ENCODE data around the gene ATR. TPM values are rescaled to one million over a fixed set of nuclear protein-coding genes. Genes with fewer than 3 reads are reported as not detected.

ATR gene
- total RNA-seq, 4 donors from 2014 or later, result 13.1 to 26.8 (median 20.4) TPM

GRCh38 chr3:142530296-142530695 is 48.2 kb downstream of the ATR start:
- no peaks in the 10 kb centered on the region for H3K27me3 ChIP-seq
- 91 to 94% methylated on average over 1 of the region's 1 CpG for WGBS, 2 donors (ENCODE audit: low coverage in 1 of 2)
- no peaks in the 10 kb centered on the region for H3K4me1 ChIP-seq
- no peak for ATAC-seq
- TF ChIP-seq POLR2AphosphoS5 (IDR thresholded peaks at IDR 0.05) (no peak), EP300 (IDR thresholded peaks at IDR 0.05) (no peak), POLR2A (IDR thresholded peaks at IDR 0.05) (no peak)
- TF ChIP-seq, protein P1, sequence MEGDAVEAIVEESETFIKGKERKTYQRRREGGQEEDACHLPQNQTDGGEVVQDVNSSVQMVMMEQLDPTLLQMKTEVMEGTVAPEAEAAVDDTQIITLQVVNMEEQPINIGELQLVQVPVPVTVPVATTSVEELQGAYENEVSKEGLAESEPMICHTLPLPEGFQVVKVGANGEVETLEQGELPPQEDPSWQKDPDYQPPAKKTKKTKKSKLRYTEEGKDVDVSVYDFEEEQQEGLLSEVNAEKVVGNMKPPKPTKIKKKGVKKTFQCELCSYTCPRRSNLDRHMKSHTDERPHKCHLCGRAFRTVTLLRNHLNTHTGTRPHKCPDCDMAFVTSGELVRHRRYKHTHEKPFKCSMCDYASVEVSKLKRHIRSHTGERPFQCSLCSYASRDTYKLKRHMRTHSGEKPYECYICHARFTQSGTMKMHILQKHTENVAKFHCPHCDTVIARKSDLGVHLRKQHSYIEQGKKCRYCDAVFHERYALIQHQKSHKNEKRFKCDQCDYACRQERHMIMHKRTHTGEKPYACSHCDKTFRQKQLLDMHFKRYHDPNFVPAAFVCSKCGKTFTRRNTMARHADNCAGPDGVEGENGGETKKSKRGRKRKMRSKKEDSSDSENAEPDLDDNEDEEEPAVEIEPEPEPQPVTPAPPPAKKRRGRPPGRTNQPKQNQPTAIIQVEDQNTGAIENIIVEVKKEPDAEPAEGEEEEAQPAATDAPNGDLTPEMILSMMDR (IDR thresholded peaks at IDR 0.05), result no peak
- no peak overlapping the region for H3K27ac ChIP-seq
- H3K9me3 ChIP-seq, result no peaks in the 10 kb centered on the region
- H3K36me3 ChIP-seq, result peaks cover 0 to 35% of the 10 kb centered on the region in 2 donors
- no peak overlapping the region for H3K4me3 ChIP-seq

GRCh38 chr3:142523921-142524566 is 54.5 kb downstream of the ATR start:
- H3K36me3 ChIP-seq, result peaks cover 0 to 50% of the 10 kb centered on the region in 2 donors
- no peaks in the 10 kb centered on the region for H3K27me3 ChIP-seq
- ATAC-seq, result no peak
- H3K4me3 ChIP-seq, result no peak overlapping the region
- H3K27ac ChIP-seq, result no peak overlapping the region
- TF ChIP-seq, protein P1 (IDR thresholded peaks at IDR 0.05), result no peak
- no peak for TF ChIP-seq POLR2A (IDR thresholded peaks at IDR 0.05)
- TF ChIP-seq EP300 (IDR thresholded peaks at IDR 0.05), result no peak
- no peak for TF ChIP-seq POLR2AphosphoS5 (IDR thresholded peaks at IDR 0.05)
- peaks cover 0 to 14% (median 0%) of the 10 kb centered on the region in 3 donors for H3K9me3 ChIP-seq
- H3K4me1 ChIP-seq, result no peaks in the 10 kb centered on the region
- WGBS, 2 donors (ENCODE audit: low coverage in 1 of 2), result 68 to 80% methylated on average over 2 to 4 of the region's 4 CpGs

- Histone ChIP-seq H3K36me3 (peaks cover 0 to 81% of the 10 kb centered on the region in 2 donors), H3K27ac (no peak overlapping the region), H3K4me1 (no peaks in the 10 kb centered on the region), H3K4me3 (no peak overlapping the region), H3K9me3 (no peaks in the 10 kb centered on the region), H3K27me3 (no peaks in the 10 kb centered on the region)
- TF ChIP-seq, protein P1 (IDR thresholded peaks at IDR 0.05), result no peak
- no peak for TF ChIP-seq POLR2A (IDR thresholded peaks at IDR 0.05)
- TF ChIP-seq POLR2AphosphoS5 (IDR thresholded peaks at IDR 0.05), result no peak
- no peak for TF ChIP-seq EP300 (IDR thresholded peaks at IDR 0.05)
- WGBS, 2 donors (ENCODE audit: low coverage in 1 of 2), result 97 to 100% methylated on average over 3 of the region's 3 CpGs
- ATAC-seq, result no peak
These were observed 69.5 kb downstream of the ATR start for GRCh38 chr3:142509079-142509478.

DNA sequence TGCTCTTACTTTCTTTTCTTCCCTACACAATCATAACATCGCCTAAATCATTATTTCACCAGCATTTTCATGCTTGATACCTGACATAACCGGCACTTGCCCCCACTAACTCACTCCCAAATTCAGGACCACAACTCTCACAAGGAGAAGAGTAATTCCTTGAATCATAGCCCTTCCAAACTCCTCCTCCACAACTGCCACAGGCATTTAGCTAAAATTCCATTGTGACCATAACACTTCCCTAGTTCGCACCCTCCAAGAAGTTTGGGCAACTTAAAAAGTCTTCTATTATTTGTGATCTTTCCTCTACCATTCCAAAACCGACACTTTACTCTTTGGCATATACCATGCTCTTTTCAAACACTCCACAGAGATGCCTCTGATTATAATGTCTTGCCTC is 71.3 kb downstream of the ATR start:
- 92 to 94% methylated on average over 4 of the region's 4 CpGs for WGBS, 2 donors (ENCODE audit: low coverage in 1 of 2)
- no peaks in the 10 kb centered on the region for H3K4me1 ChIP-seq
- H3K9me3 ChIP-seq, result no peaks in the 10 kb centered on the region
- no peak overlapping the region for H3K4me3 ChIP-seq
- no peak for TF ChIP-seq POLR2A (IDR thresholded peaks at IDR 0.05)
- TF ChIP-seq, protein P1 (IDR thresholded peaks at IDR 0.05), result no peak
- no peak for TF ChIP-seq POLR2AphosphoS5 (IDR thresholded peaks at IDR 0.05)
- no peak for TF ChIP-seq EP300 (IDR thresholded peaks at IDR 0.05)
- no peak for ATAC-seq
- H3K27me3 ChIP-seq, result no peaks in the 10 kb centered on the region
- no peak overlapping the region for H3K27ac ChIP-seq
- H3K36me3 ChIP-seq, result peaks cover 0 to 74% of the 10 kb centered on the region in 2 donors
